Neural crest cell (in vitro differentiated cells): ENCODE measurements around the gene HMCN1. TPM values are rescaled to one million over a fixed set of nuclear protein-coding genes. Genes with fewer than 3 reads are reported as not detected.

Source experiments
- DNase-seq: peaks from one replicate; pipeline ENCODE4 v3.0.0; 2021; ENCODE audit warnings: low read depth, mixed read lengths, low spot score
- H3K27ac Mint-ChIP-seq: one replicate; pipeline ENCODE4 v1.8.0; 2021; ENCODE audit warnings: mild to moderate bottlenecking, mixed read lengths; ENCODE audit not compliant: unreplicated experiment
- H3K27me3 Mint-ChIP-seq: 2 replicates; pipeline ENCODE4 v1.8.0; 2021; ENCODE audit warnings: low read depth, mild to moderate bottlenecking, mixed read lengths
- H3K36me3 Mint-ChIP-seq: 2 replicates; pipeline ENCODE4 v1.8.0; 2021; ENCODE audit warnings: low read depth, mild to moderate bottlenecking, mixed read lengths
- H3K4me1 Mint-ChIP-seq: 2 replicates; pipeline ENCODE4 v1.8.0; 2021; ENCODE audit warnings: mixed read lengths
- H3K4me3 Mint-ChIP-seq: one replicate; pipeline ENCODE4 v1.8.0; 2021; ENCODE audit warnings: mild to moderate bottlenecking, mixed read lengths
- H3K9me3 Mint-ChIP-seq: 2 replicates; pipeline ENCODE4 v1.8.0; 2021; ENCODE audit warnings: mixed read lengths
- total RNA-seq: library from RNA; stranded (reverse); gene quantifications from 2 replicates; pipeline ENCODE4 v1.2.1, GENCODE V29; 2021
- TF ChIP-seq, protein P1 (sequence below): fragments of 200-600 bp; sonication (generic); conservative IDR thresholded peaks from 2 replicates; pipeline ENCODE4 v1.5.0; 2021; ENCODE audit warnings: antibody characterized with exemption, mild to moderate bottlenecking

HMCN1 gene
- total RNA-seq, 1 donor from 2014 or later, result 16.6 TPM

DNA sequence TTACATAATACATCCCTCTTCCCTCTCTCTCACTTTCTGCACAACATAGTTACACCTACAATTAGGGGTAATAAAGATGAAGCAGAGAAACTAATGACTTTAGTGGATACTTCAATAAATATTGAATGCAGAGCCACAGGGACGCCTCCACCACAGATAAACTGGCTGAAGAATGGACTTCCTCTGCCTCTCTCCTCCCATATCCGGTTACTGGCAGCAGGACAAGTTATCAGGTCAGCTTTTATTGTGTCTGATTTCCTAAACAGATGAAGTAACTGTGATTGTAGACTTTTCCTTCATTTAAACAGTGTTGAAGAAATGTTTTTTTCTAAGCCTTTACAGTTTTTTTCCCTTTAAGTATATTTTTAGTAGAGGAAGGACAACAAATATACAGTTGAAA lies 359.2 kb downstream of the HMCN1 start:
- Mint-ChIP-seq H3K4me3 (no peak overlapping the region), H3K27me3 (no peaks in the 10 kb centered on the region), H3K27ac (no peak overlapping the region), H3K4me1 (peaks cover 7% of the 10 kb centered on the region), H3K9me3 (no peaks in the 10 kb centered on the region), H3K36me3 (no peaks in the 10 kb centered on the region)
- TF ChIP-seq, protein P1, sequence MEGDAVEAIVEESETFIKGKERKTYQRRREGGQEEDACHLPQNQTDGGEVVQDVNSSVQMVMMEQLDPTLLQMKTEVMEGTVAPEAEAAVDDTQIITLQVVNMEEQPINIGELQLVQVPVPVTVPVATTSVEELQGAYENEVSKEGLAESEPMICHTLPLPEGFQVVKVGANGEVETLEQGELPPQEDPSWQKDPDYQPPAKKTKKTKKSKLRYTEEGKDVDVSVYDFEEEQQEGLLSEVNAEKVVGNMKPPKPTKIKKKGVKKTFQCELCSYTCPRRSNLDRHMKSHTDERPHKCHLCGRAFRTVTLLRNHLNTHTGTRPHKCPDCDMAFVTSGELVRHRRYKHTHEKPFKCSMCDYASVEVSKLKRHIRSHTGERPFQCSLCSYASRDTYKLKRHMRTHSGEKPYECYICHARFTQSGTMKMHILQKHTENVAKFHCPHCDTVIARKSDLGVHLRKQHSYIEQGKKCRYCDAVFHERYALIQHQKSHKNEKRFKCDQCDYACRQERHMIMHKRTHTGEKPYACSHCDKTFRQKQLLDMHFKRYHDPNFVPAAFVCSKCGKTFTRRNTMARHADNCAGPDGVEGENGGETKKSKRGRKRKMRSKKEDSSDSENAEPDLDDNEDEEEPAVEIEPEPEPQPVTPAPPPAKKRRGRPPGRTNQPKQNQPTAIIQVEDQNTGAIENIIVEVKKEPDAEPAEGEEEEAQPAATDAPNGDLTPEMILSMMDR, result no peak
- DNase-seq, result no peak

DNA sequence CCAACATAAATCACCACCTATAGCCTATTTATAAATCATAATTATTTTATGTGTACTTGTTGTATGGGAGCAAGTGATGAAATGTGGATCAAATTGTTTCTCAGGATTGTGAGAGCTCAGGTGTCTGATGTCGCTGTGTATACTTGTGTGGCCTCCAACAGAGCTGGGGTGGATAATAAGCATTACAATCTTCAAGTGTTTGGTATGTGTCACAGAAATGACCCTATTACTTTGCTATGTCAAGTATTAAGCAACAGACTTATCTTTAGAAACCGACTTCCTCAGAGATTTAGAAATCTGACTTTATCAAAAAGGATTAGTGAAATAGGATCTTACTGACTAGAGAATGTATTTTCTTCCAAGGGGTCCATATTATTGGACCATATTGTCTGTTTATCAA lies 360.0 kb downstream of the HMCN1 start:
- H3K4me1 Mint-ChIP-seq, result peaks cover 13% of the 10 kb centered on the region
- TF ChIP-seq, protein P1, result no peak
- H3K36me3 Mint-ChIP-seq, result no peaks in the 10 kb centered on the region
- H3K9me3 Mint-ChIP-seq, result no peaks in the 10 kb centered on the region
- H3K27ac Mint-ChIP-seq, result no peak overlapping the region
- H3K27me3 Mint-ChIP-seq, result no peaks in the 10 kb centered on the region
- no peak for DNase-seq
- no peak overlapping the region for H3K4me3 Mint-ChIP-seq

DNA sequence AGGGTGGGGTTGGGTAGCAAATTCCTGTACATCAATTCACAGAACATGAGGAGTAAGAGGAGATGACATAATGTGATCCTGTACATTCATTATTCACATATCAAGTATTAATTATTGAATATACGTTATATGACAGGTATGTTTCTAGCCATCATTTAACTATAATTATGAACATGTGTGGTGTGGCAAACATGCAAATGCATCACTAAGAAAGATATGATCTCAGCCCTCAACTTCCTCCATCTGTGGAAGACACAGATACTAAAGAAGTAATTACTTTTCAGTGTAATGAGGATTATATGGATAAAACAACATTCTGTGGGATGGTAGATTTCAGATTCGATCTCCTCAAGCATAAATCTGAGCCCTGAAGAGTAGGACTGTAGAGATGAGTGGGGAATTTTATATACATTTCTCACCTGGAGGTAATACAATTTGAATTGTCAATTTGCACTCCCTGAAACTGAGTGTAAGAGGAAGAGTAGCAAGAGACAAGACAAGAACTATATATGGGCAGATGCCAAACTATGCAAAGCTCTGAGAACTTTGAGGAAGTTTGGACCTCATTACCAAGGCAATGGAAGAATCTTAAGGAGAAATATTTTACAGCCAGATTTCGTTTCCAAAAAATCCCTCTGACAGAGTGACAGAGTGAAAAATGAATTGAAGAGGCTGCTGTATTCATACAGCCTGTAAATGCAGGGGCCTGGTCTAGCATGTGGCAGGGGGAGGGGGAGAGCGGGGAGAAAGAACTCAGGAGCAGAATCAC lies 365.3 kb downstream of the HMCN1 start:
- H3K27ac Mint-ChIP-seq, result no peak overlapping the region
- H3K4me3 Mint-ChIP-seq, result no peak overlapping the region
- TF ChIP-seq, protein P1, result no peak
- peaks cover 2% of the 10 kb centered on the region for H3K36me3 Mint-ChIP-seq
- no peak for DNase-seq
- H3K4me1 Mint-ChIP-seq, result peaks cover 14% of the 10 kb centered on the region
- no peaks in the 10 kb centered on the region for H3K9me3 Mint-ChIP-seq
- H3K27me3 Mint-ChIP-seq, result no peaks in the 10 kb centered on the region

DNA sequence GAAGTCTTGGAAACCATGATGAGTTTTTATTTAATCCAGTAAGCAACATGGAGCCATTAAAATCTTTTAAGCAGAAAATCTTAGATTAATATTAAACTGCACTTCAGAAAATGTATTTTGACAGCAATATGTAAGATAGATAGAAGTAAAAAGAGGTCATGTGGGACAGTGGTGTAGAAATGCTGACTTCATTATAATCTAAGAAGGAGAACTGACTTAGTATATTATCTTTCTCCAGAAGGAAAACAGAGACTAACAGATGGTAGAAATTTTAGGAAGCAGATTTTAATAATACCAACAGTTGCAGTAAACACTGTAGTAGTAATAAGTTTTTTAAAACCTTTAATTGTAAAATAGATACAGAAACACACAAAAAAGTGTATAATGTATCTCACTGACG lies 367.9 kb downstream of the HMCN1 start:
- Mint-ChIP-seq H3K36me3 (peaks cover 2% of the 10 kb centered on the region), H3K4me1 (peaks cover 14% of the 10 kb centered on the region), H3K27ac (no peak overlapping the region), H3K4me3 (no peak overlapping the region), H3K9me3 (no peaks in the 10 kb centered on the region), H3K27me3 (no peaks in the 10 kb centered on the region)
- DNase-seq, result no peak
- TF ChIP-seq, protein P1, result no peak

DNA sequence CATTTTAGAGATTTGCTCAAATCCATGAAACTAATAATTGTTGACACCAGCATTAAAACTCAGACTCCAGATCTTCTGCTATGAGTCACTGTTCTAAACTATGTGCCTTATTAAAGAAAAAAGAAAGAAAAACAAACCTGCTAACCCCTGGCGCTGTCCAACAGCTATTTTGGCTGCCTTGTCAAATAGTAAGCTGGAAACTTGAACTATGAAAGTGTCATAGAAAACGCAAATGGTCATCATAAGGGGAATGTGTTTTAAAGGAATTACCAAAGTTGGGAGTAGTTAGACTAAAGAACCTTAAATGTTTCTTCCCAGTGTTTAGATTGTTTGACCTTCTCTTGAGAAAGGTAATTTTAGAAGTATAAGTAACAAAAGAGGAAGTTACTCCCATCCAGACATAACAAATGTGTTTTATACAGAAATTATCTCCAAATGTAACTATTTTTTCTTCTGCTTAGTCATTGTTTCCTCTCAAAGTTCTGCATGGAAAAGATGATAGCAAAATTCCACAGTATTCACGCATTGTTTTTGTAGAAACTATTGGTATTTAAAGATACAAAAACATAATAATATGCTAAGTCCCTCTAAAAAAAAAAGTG lies 368.5 kb downstream of the HMCN1 start:
- Mint-ChIP-seq H3K4me1 (peaks cover 14% of the 10 kb centered on the region), H3K27me3 (no peaks in the 10 kb centered on the region), H3K27ac (no peak overlapping the region), H3K4me3 (no peak overlapping the region), H3K36me3 (peaks cover 2% of the 10 kb centered on the region), H3K9me3 (no peaks in the 10 kb centered on the region)
- DNase-seq, result no peak
- TF ChIP-seq, protein P1, result no peak
